ENCODE measurements around the gene ANO9. TPM values are rescaled to one million over a fixed set of nuclear protein-coding genes. Genes with fewer than 3 reads are reported as not detected.

Gene ANO9
- total RNA-seq, 2 donors from 2014 or later, result 0.11 to 0.75 TPM

Other genes starting within 250 kb of the ANO9 start
- gene SCGB1C1, start 248.9 kb downstream of the ANO9 start, total RNA-seq, result not detected
- 10 to 100 TPM; 20.7 to 25.9 TPM for gene BET1L, start 234.6 kb downstream of the ANO9 start, total RNA-seq
- gene RIC8A, start 234.3 kb downstream of the ANO9 start, total RNA-seq, result 100 to 1,000 TPM in 1 of 2 donors, 10 to 100 TPM in 1; 68.0 to 101 TPM
- gene SIRT3, start 205.7 kb downstream of the ANO9 start, total RNA-seq, result 10 to 100 TPM; 18.3 to 31.4 TPM
- 10 to 100 TPM; 75.3 to 80.3 TPM for gene PSMD13, start 205.0 kb downstream of the ANO9 start, total RNA-seq
- under 1 TPM; 0.19 to 0.20 TPM for gene NLRP6, start 163.6 kb downstream of the ANO9 start, total RNA-seq
- 1 to 10 TPM; 4.9 to 9.4 TPM for gene PGGHG, start 152.9 kb downstream of the ANO9 start, total RNA-seq
- gene IFITM5, start 142.5 kb downstream of the ANO9 start, total RNA-seq, result not detected
- gene IFITM2, start 134.2 kb downstream of the ANO9 start, total RNA-seq, result 100 to 1,000 TPM; 120 to 296 TPM
- gene IFITM1, start 128.0 kb downstream of the ANO9 start, total RNA-seq, result 100 to 1,000 TPM in 1 of 2 donors, 10 to 100 TPM in 1; 82.3 to 241 TPM
- 100 to 1,000 TPM; 156 to 372 TPM for gene IFITM3, start 121.2 kb downstream of the ANO9 start, total RNA-seq
- under 1 TPM in 1 of 2 donors, not detected in 1; 0.39 TPM for gene B4GALNT4, start 72.5 kb downstream of the ANO9 start, total RNA-seq
- gene PKP3, start 47.8 kb downstream of the ANO9 start, total RNA-seq, result 1 to 10 TPM in 1 of 2 donors, under 1 TPM in 1; 0.43 to 1.0 TPM
- gene SIGIRR, start 27.0 kb downstream of the ANO9 start, total RNA-seq, result 10 to 100 TPM; 26.6 to 33.3 TPM
- gene PTDSS2, start 8.3 kb upstream of the ANO9 start, total RNA-seq, result 10 to 100 TPM; 26.8 to 32.5 TPM
- gene RNH1, start 65.2 kb upstream of the ANO9 start, total RNA-seq, result 100 to 1,000 TPM; 185 to 248 TPM
- 10 to 100 TPM; 31.7 to 48.1 TPM for gene HRAS, start 93.6 kb upstream of the ANO9 start, total RNA-seq
- gene LRRC56, start 95.5 kb upstream of the ANO9 start, total RNA-seq, result under 1 TPM; 0.12 to 0.15 TPM
- gene LMNTD2, start 118.7 kb upstream of the ANO9 start, total RNA-seq, result under 1 TPM; 0.33 to 0.86 TPM
- 10 to 100 TPM in 1 of 2 donors, 1 to 10 TPM in 1; 8.5 to 13.0 TPM for gene RASSF7, start 119.0 kb upstream of the ANO9 start, total RNA-seq
- gene PHRF1, start 134.5 kb upstream of the ANO9 start, total RNA-seq, result 10 to 100 TPM; 12.4 to 14.2 TPM
- gene IRF7, start 173.9 kb upstream of the ANO9 start, total RNA-seq, result 10 to 100 TPM in 1 of 2 donors, 1 to 10 TPM in 1; 9.6 to 14.9 TPM
- not detected for gene CDHR5, start 182.9 kb upstream of the ANO9 start, total RNA-seq
- gene SCT, start 185.2 kb upstream of the ANO9 start, total RNA-seq, result not detected
- not detected for gene DRD4, start 195.3 kb upstream of the ANO9 start, total RNA-seq

Measured in right atrium auricular region (tissue), 2 donors.